Neural progenitor cell (in vitro differentiated cells): ENCODE results near the gene CHST8.

Experiments
- CTCF ChIP-seq: fragments of 200-600 bp; sonication (generic); IDR thresholded peaks from 2 replicates; pipeline ENCODE4 v1.5.1; 2017; ENCODE audit warnings: antibody characterized with exemption, mild to moderate bottlenecking
- EZH2 ChIP-seq: fragments of 200-600 bp; sonication (generic); IDR thresholded peaks from 2 replicates; pipeline ENCODE4 v1.6.1; 2017; ENCODE audit warnings: antibody characterized with exemption, mild to moderate bottlenecking, moderate library complexity
- EZH2phosphoT487 ChIP-seq: fragments of 200-600 bp; sonication (generic); IDR thresholded peaks from 2 replicates; pipeline ENCODE4 v1.6.1; 2017; ENCODE audit warnings: antibody characterized with exemption

GRCh38 chr19:33752018-33752800, 130.5 kb downstream of the CHST8 start:
- TF ChIP-seq CTCF = no peak
- TF ChIP-seq EZH2phosphoT487 = no peak
- TF ChIP-seq EZH2 = no peak
